ENCODE measurements around the gene ANAPC4.
"Not testable (repeated sequence)": the region's sequence is repeated elsewhere in the genome, so short reads cannot be mapped to it uniquely, and the experiment has no call there.

ANAPC4 gene, protein sequence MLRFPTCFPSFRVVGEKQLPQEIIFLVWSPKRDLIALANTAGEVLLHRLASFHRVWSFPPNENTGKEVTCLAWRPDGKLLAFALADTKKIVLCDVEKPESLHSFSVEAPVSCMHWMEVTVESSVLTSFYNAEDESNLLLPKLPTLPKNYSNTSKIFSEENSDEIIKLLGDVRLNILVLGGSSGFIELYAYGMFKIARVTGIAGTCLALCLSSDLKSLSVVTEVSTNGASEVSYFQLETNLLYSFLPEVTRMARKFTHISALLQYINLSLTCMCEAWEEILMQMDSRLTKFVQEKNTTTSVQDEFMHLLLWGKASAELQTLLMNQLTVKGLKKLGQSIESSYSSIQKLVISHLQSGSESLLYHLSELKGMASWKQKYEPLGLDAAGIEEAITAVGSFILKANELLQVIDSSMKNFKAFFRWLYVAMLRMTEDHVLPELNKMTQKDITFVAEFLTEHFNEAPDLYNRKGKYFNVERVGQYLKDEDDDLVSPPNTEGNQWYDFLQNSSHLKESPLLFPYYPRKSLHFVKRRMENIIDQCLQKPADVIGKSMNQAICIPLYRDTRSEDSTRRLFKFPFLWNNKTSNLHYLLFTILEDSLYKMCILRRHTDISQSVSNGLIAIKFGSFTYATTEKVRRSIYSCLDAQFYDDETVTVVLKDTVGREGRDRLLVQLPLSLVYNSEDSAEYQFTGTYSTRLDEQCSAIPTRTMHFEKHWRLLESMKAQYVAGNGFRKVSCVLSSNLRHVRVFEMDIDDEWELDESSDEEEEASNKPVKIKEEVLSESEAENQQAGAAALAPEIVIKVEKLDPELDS

DNA sequence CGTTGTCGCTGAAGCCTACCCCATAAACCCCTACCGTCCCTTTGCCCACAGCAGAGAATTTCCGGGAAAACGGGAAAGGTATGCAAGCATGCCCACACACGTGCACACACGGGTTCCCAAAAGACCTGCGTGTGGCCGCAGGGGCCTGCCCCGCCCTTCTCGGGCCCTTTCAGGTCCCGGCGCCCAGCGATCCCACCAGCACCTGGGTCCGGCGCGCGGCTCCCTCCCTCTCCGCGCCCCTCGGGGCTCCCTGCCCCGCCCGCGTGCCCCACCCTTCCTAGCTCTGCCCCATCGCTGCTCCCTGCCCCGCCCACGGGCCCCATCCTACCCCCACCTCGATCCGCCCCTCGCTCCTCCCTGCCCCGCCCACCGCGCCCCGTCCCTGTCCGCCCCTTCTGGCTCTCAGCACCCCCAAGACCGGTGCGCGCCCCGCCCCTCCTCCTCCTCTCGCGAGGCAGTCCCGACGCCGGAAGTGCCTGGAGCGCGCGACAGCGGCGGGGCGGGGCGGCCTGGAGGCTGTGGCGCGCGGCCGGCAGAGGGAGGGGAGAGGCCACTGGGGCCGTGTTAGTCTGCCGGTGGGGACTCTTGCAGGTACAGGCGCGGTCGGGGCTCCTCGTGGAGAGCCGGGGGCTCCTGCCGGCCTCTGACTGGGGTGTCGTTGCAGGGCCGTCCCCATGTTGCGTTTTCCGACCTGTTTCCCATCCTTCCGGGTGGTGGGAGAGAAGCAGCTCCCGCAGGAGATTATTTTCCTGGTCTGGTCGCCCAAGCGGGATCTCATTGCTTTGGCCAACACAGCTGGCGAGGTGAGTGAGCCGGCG lies at the start of gene ANAPC4:
Gene ANAPC4 (plus strand): TSS at position 510 of the 818 bp plus-strand sequence. CDS start 165 bp downstream, at position 675.
- peak; percentile 99 for DNase-seq (ENCODE audit: low spot score)

DNA sequence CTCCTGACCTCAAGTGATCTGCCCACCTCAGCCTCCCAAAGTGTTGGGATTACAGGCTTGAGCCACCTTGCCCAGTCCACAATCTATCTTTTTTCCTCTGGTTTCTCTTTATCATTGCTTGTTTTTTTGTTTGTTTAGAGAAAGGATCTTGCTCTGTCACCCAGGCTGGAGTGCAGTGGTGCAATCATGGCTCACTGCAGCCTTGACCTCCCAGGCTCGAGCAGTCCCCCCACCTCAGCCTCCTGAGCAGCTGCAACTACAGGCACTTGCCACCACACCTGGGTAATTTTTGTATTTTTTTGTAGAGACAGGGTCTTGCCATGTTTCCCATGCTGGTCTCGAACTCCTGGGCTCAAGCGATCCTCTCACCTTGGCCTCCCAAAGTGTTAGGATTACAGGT lies 48.6 kb upstream of the ANAPC4 start:
- not testable (repeated sequence) for DNase-seq (ENCODE audit: low spot score)

DNA sequence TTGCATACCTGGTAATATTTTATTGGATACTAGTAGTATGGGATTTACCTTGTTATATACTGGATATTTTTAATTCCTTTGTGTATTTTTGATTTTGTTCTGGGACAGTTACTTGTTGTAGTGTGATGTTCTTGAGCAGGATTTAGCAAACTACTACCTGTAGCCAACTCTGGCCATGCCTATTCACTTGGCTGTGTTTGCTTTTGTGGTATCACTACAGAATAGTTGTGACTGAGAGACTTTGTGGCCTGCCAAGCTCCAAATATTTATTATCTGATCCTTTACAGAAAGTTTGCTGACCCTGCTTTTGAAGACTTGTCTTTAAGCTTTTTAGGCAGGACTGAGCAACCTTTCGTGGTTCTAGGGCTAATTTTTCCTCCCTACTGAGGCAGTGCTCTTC lies 46.7 kb upstream of the ANAPC4 start:
- no peak for DNase-seq (ENCODE audit: low spot score)

DNA sequence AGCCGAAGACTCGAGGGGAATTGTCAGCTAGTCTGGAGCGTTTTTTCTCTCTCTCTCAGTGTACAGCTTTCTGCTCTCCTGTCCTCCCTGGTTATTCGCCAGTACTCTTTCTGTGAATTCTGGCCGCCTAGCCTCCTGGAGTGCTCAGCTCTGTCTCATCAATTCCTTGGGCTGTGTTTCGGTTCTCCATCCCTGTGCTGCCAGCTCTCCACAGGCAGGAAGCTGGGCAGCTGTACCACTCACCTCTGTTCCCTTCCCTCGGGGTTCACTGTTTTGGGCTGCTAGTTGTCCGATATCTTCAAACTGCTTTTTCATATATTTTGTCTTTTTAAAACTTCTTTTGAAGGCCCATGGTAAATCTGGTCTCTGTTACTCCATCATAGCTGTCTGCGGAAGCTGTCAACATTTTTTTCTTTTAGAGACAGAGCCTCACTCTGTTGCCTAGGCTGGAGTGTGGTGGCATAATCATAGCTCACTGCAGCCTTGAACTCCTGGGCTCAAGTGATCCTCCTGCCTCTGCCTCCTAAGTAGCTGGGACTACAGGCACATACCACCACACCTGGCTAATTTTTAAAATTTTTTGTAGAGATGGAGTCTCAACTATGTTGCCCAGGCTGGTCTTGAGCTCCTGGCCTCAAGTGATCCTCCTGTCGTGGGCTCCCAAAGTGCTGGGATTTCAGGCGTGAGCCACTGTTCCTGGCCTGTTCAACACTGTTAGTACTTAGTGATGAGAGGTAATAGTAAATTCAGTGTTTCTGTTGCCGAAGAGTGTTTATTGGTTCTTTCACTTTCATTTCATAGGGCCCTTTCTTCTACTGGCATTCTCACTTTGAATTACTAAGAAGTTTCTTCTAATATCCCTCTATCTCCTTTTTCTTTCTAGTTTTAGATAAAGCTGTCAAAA lies 45.9 kb upstream of the ANAPC4 start:
- DNase-seq (ENCODE audit: low spot score): no peak

DNA sequence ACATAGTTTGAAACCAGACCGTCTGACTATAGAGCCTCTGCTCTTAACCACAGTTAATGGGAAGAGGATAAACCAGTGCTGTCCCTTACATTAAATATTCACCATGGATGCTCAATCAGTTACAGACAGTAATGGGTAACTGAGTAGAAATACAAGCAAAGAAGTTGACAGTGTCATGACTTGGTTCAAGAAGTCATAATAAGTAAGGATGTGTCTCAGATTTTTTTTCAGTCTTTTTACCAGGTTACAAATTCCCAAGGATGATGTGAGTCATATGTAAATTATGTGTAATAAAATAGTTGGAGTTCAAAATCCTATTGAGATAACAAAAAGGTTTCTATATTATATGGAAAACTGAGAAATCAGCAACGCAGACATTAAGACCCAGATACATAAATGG lies 33.4 kb upstream of the ANAPC4 start:
- DNase-seq (ENCODE audit: low spot score): no peak

DNA sequence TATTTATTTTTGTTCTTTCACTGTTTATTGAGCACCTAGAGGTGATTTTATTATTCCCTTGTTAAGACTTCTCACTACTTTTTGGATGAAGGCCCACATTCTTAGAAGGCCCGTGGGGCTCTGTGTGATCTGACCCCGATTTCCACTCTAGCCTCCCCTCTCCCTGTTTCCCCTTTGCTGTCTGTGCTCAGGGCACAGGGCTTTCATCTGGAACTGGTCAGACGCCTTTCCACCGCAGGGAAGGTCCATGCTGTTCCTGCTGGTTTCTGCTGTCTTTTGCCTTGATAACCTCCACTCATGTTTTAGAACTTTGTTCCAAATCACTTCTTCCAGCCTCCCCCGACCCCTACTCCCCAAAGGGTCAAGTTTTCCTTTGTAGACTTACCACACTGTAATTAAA lies 31.3 kb upstream of the ANAPC4 start:
- no peak for DNase-seq (ENCODE audit: low spot score)

DNA sequence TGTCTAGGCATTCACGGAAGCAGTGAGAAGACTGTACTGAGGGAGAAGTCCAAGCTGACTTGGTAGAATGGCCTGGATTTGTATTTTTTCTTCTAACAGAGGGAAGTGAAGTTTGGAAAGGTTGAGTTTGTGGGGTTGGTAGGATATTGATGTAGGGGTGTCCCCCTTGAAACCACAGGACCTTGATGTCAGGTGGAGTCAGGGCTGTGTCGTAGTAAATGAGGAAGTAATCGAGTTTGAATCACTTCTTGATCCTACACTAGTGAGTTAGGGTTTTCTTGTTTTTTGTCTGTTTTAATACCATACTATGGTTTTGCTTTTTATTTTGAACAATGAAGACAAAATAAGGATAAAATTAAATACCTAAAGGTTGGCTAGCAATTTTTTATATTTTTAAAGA lies 30.1 kb upstream of the ANAPC4 start:
- DNase-seq (ENCODE audit: low spot score): no peak

DNA sequence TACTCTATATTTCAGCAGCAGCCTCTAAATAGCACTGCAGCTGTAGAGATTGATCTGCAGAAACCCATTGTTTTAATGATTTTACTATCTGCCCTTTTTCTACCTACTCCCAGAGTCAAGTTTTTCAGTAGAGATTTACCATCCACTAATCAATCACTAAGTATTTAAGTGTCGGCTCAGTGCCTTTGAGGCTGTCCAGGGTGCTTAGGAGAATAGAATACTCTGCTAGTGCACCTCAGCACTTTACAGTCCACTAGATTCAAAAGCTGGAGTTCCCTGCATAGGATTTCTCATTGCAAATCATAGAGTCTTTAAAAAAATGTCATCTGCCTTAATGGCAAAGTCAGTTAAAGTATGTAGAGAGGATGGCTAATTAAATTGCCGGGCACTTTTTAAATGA lies 29.6 kb upstream of the ANAPC4 start:
- DNase-seq (ENCODE audit: low spot score): no peak

DNA sequence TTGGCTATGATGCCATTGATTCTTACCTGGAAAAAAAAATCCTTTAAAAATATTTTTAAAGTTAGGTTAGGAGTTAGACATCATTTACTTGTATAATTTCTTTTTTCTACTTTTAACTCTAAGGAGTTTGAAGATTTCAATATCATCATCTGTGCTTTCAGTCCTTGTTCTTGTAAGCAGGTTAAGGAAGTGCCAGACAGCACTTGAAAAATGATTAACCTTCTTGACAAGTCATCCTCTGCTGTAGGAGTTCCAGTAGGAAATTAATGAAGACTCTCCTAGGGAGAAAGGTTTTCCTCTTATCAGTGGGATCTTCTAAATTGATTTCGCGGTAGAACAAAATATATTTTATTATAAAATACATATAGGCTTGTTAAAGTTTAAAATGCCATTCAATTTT lies 29.1 kb upstream of the ANAPC4 start:
- no peak for DNase-seq (ENCODE audit: low spot score)

DNA sequence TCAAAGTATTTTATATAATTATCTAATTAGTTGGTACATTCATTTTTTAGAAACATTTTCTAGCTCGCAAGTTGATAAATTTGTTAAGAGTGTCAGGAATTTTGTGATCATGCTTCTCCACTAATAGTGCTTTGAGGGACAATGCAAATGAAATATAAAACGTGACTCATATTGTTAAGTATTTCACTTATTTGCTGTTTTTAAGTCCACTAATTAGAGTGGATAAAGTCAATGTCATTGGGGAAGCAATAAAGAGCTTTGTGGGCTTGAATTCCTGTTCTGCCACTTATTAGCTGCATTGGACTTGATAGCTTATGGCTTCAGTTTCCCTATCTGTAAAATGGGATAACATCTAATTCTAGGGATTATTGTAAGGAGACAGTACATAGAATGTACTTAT lies 26.5 kb upstream of the ANAPC4 start:
- DNase-seq (ENCODE audit: low spot score): no peak

DNA sequence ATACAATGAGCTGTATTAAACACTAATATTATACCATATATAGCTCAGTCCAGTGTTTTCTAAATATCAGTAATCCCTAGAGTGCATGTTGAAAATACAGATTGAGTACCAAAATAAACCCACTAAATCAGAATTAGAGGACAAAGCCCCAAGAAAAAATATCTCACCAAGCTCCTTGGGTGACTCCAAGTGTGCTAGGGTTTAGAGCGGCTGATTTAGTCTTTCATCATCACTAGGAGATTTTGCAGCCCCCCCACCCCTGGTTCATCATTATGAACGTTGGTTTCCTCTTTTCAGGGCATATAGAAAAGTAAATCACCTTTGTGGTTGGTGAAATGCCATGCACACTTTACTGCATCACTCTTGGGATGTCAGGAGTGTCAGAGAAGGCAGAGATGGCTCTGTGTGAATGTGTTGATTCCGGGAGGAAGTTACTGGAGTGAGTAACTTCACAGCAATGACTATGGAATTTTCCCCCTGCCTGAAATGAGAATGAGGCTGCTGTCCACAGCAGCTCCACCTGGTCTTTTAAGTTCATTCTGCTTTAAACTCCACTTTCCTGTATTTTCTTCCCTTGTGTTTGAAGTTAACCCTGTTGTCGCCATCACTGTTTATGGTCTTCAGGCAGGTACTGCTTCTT lies 25.2 kb upstream of the ANAPC4 start:
- DNase-seq (ENCODE audit: low spot score): no peak

DNA sequence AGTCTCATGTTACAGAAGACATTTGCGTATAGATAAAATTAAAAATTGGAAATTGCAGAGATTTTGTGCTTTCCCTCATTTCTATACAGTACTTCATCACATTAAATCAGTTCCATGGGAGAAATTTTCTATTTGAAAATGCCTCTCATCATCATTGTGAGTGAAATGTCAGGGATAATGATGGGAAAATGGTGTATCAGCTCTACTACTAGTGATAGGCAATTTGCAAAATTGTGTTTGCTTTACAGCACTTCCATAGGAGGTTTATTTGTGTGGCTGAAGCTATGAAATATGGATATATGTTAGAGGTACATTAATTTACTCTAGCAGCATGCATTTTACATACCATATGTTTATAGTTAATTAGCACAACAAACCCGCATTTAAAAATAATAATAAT lies 21.0 kb upstream of the ANAPC4 start:
- no peak for DNase-seq (ENCODE audit: low spot score)

DNA sequence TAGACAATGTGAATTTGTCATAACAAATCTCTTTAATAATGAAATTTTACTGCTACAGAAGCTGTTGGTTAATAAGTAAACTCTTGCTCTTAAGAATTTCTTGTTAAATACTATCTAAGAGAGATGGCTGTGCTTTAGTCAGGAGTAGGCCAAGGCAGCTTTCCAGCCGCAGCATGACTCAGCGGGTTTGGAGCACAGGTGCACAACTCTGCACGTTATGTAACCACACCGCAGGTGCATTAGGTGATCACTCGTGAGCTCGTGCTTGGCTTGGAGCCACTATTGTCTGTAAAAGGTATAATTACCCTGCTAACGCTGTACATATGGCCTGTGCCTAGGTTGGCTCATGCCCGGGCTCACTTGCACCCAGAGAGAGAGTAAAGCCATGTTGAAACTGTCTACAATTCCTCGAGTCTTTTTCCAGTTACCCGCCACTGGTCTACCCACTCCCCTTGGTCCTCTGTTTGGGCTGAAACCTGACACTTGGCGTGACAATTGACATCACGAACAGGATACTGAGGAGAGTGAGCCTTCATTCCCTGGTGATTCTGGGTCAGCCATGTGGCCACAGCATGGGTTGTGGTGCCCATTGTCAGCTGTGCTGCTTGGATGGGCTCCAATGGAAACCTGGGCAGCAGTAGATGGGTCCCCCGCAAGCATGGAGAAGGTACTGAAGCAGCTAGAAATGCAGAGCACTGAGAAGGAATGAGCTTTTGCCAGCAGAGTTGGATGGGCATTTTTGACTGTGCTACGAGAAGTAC lies 18.4 kb upstream of the ANAPC4 start:
- DNase-seq (ENCODE audit: low spot score): no peak

DNA sequence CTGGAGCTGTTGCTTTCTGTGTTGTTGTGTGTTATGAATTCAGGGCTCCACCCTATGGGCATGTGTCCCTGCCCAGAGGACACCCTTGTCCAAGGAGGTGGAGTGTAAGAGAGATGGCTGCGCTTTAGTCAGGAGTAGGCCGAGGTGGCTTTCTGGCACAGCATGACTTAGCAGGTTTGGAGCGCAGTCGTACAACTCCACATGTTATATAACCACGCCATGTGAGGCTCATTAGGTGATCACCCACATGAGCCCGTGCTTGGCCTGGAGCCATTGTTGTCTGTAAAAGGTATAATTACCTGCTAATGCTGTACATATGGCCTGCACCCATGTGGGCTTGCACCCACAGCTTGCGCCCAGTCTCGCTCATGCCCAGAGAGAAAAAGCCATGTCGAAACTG lies 15.8 kb upstream of the ANAPC4 start:
- no peak for DNase-seq (ENCODE audit: low spot score)

DNA sequence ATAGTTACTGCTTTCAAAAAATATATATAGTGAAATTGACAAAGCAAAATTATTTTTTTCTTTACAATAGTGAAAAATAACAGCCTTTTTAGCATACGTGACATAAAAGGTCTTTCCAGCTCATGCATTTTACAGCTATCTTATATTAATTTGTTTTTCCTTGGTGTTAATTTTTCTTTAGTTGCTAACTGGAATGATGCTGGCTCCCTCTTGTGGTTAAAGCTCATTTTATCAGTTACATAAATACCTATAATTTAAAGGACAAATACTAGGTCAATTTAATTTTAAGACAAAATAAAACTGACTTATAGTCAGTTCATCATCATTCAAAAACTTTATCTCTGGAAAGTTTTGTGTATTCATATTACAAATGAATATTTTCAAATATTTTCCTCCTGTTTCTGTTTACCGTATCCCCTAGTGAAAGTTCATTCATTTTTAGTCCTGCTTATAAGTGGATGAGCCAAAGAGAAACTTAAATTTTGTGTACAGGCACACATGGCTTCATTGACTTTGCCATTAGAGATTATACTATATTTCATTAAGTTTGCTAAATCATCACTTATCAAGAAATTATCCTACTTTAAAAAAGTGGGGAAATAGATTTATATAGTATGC lies 9.9 kb upstream of the ANAPC4 start:
- no peak for DNase-seq (ENCODE audit: low spot score)

DNA sequence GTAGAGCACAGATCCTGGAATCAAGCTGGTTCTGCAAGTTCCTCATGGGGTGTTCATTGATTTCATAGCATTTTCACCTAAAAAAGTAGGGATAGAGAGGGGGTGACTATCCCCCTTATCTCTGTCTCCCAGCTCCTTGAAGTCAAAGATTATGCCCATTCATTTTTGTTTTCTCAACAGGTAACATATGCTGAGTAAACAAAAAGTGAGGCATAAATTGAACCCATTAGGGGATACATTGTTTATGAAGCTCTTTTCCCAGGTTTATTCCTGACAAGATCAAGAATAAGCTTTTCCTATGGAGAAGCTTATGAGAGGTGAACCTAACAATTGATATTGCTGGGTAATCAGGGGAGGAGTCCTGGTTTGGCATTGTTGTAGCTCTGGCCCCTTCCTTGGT lies 9.2 kb upstream of the ANAPC4 start:
- DNase-seq (ENCODE audit: low spot score): no peak

DNA sequence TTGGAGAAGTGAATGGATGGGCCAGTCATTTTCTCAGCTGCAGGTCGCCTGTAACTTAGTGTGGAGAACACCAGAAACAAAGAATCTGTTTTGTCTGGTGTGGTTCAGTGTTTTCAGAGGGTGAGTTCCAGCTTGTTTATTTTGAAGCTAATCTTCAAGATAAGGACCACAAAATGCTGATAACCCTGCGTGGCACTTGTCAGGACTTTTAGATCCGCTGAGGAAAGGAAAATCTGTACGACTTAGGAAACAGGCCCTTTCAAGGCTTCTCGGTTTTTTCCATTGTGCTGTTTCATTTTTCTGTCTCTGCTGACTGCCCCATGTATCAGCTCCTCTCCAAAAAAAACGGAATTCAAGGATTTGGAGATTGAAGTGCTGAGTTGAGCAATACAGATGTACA lies 8.7 kb upstream of the ANAPC4 start:
- DNase-seq (ENCODE audit: low spot score): no peak

DNA sequence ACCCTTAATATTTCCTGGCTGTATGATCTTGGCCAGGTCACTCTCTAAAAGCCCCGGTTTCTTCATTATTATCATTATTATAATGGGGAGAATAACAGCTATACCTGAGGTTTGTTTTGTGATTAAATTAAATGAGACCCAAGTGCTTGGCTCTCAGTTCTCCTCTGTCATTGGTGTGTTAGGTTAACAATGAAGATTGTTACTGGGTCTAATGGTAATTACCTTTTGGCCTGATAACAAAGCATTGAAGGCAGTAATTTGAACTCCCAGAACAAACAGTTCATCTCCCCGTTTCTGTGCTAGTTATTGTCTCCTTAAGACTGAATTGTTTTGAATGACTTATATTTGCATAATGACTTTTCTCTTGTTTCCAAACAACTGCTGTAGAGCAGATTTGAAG lies 6.8 kb upstream of the ANAPC4 start:
- DNase-seq (ENCODE audit: low spot score): no peak

DNA sequence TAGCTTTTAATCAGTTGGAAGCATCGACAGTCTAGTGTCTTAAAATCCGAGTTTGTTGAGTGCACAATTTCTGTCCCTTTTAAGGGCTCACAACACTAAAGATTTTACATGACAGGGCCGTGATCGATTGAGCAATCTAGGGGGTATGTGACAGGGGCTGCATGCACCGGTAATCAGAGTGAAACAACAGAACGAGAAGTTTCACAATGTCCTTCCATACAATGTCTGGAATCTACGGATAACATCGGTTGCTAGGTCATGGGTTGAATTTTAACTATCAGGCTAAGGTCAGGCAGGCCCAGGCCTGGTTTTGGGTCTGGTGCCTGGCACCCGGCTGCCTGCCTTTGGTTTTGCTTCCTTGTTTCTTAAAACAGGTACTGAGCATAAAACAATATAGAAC lies 4.5 kb upstream of the ANAPC4 start:
- not testable (repeated sequence) for DNase-seq (ENCODE audit: low spot score)

Measured in D341Med (cell line).